ENCODE results near the gene VPS50. TPM values are rescaled to one million over a fixed set of nuclear protein-coding genes. Genes with fewer than 3 reads are reported as not detected.

Gene VPS50
- total and polyA plus RNA-seq, 8 donors, result 2.3 to 48.5 (median 6.3) TPM

GRCh38 chr7:93392984-93393383 lies 160.8 kb downstream of the VPS50 start:
- Histone ChIP-seq H3K36me3 (no peaks in the 10 kb centered on the region), H3K27me3 (no peaks in the 10 kb centered on the region), H3K4me1 (no peaks in the 10 kb centered on the region), H3K4me3 (no peak overlapping the region), H3K9me3 (no peaks in the 10 kb centered on the region), H3K27ac (no peak overlapping the region)
- intact Hi-C loops (cut with DNase I; ENCODE audit: low total_unique reads), result no loop called here
- WGBS, 5 donors, result 69 to 86% (median 85%) methylated on average over 1 of the region's 1 CpG
- TF ChIP-seq POLR2A (IDR thresholded peaks at IDR 0.05) (no peak), CTCF (IDR thresholded peaks at IDR 0.05) (no peak), POLR2AphosphoS5 (IDR thresholded peaks at IDR 0.05) (no peak), EP300 (IDR thresholded peaks at IDR 0.05) (no peak)
- no peak for DNase-seq

DNA sequence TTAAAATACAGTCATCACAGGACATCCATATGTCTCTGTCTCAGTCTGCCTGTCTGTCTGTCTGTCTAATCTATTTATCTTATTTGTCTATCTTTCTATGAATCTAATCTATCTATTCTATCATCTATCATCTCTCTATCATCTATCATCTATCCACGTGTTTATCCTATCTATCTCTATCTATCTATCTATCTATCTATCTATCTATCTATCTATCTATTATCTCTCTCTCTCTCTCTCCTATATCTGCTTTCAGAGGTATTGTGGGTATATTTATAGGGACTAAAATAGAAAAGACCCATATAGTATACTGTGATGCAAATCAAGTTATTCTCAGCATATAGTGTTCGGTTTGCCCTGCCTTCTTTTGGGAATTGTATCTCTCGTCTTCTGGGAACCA lies 167.5 kb downstream of the VPS50 start:
- no peaks in the 10 kb centered on the region for H3K36me3 ChIP-seq
- no peaks in the 10 kb centered on the region for H3K9me3 ChIP-seq
- no peak overlapping the region for H3K27ac ChIP-seq
- no peak overlapping the region for H3K4me3 ChIP-seq
- TF ChIP-seq POLR2AphosphoS5 (IDR thresholded peaks at IDR 0.05), result no peak
- no peak for TF ChIP-seq EP300 (IDR thresholded peaks at IDR 0.05)
- no peak for TF ChIP-seq POLR2A (IDR thresholded peaks at IDR 0.05)
- no peak for TF ChIP-seq CTCF (IDR thresholded peaks at IDR 0.05)
- DNase-seq, result no peak
- intact Hi-C loops (cut with DNase I; ENCODE audit: low total_unique reads), result no loop called here
- WGBS, 5 donors, result 73 to 85% (median 82%) methylated on average over 3 of the region's 3 CpGs
- no peaks in the 10 kb centered on the region for H3K4me1 ChIP-seq
- H3K27me3 ChIP-seq, result no peaks in the 10 kb centered on the region

DNA sequence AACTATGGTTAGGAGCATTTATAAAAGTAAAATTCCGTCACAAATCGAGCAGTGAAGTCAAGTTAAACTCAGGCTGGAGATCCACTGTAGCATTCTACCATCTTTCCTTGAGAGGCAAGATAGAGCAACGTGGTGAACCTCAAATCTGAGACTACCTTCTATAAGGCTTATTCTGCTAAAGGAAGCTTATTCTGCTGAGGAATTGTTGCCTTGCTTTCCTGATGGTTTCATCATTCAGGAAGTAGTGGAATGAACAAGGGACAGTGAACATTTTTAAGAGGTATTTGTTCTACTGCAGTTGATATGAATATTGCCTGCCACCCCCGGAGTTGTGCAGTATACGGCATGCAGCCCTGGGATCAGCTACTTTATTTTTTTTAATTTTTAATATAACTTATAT lies 170.8 kb downstream of the VPS50 start:
- H3K4me3 ChIP-seq, result no peak overlapping the region
- no peaks in the 10 kb centered on the region for H3K27me3 ChIP-seq
- DNase-seq, result no peak
- H3K4me1 ChIP-seq, result no peaks in the 10 kb centered on the region
- no peaks in the 10 kb centered on the region for H3K36me3 ChIP-seq
- no peak overlapping the region for H3K27ac ChIP-seq
- H3K9me3 ChIP-seq, result peaks cover 0 to 19% (median 10%) of the 10 kb centered on the region in 4 donors
- WGBS, 5 donors, result 77 to 87% (median 83%) methylated on average over 5 of the region's 5 CpGs
- TF ChIP-seq POLR2A (IDR thresholded peaks at IDR 0.05) (no peak), POLR2AphosphoS5 (IDR thresholded peaks at IDR 0.05) (no peak), CTCF (IDR thresholded peaks at IDR 0.05) (no peak), EP300 (IDR thresholded peaks at IDR 0.05) (no peak)
- intact Hi-C loops (cut with DNase I; ENCODE audit: low total_unique reads), result no loop called here

DNA sequence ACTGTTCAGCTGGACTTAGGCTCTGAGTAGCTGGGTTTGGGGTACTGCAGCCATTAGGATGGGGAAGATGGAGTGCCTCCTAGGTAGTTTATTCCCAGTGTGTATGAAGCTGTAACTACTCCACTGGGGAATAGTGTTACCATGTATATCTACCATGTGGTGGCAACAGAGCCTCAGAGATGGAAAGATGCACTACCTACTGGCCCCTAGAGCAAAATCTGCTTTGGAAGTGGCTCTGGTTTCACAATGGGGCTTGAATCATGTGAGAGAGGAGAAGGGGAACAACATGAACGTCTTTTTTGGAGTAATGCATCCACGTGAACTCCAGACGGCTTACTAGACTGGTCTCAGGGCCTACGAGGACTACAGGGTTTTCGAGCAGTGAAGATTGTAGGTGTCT lies 175.1 kb downstream of the VPS50 start:
- no peak for DNase-seq
- no peaks in the 10 kb centered on the region for H3K36me3 ChIP-seq
- H3K4me3 ChIP-seq, result no peak overlapping the region
- 70 to 86% (median 81%) methylated on average over 5 of the region's 5 CpGs for WGBS, 5 donors
- no peaks in the 10 kb centered on the region for H3K27me3 ChIP-seq
- H3K4me1 ChIP-seq, result no peaks in the 10 kb centered on the region
- H3K9me3 ChIP-seq, result peaks cover 0 to 19% (median 10%) of the 10 kb centered on the region in 4 donors
- no peak overlapping the region for H3K27ac ChIP-seq
- TF ChIP-seq EP300 (IDR thresholded peaks at IDR 0.05) (no peak), CTCF (IDR thresholded peaks at IDR 0.05) (no peak), POLR2AphosphoS5 (IDR thresholded peaks at IDR 0.05) (no peak), POLR2A (IDR thresholded peaks at IDR 0.05) (no peak)
- intact Hi-C loops (cut with DNase I; ENCODE audit: low total_unique reads), result no loop called here

Measured in stomach (tissue), 9 donors.